Stimulated activated CD4-positive, alpha-beta T cell treated with anti-CD3 and anti-CD28 coated beads, Interleukin-1b, Interleukin-23, amount 100 ng/mL, for 1 hour (primary cell): ENCODE results near the gene MAST4.
A peak's percentile ranks its signal among the peaks of the same experiment; 100 is the strongest.
"Not testable (repeated sequence)": the region's sequence is repeated elsewhere in the genome, so short reads cannot be mapped to it uniquely, and the experiment has no call there.

Experiments
- DNase-seq, 2 donors: peaks; one replicate each; pipeline ENCODE4 v3.0.0-alpha.2; 2020; ENCODE audit warnings: low read depth in 2 of 2

The MAST4 gene

GRCh38 chr5:67160272-67160671 is 564.1 kb downstream of the MAST4 start:
- DNase-seq = no peak

GRCh38 chr5:67160985-67161384 is 564.8 kb downstream of the MAST4 start:
- peak in 1 of 2 donors; percentile 31 for DNase-seq

- no peak for DNase-seq
Measured at GRCh38 chr5:67161767-67162166, 565.6 kb downstream of the MAST4 start.

GRCh38 chr5:67163231-67163756 is 567.1 kb downstream of the MAST4 start:
- DNase-seq = no peak

- no peak for DNase-seq
Measured at GRCh38 chr5:67163863-67164595, 567.8 kb downstream of the MAST4 start.

- no peak for DNase-seq
Measured at GRCh38 chr5:67164856-67165525, 568.8 kb downstream of the MAST4 start.

- peak; percentile 59 to 63 for DNase-seq
Measured at GRCh38 chr5:67165526-67166459, 569.6 kb downstream of the MAST4 start.

GRCh38 chr5:67166460-67167285 is 570.5 kb downstream of the MAST4 start:
- DNase-seq = peak; percentile 28 to 45

- no peak for DNase-seq
Measured at GRCh38 chr5:67168069-67168468, 571.9 kb downstream of the MAST4 start.

GRCh38 chr5:67170767-67171166 is 574.6 kb downstream of the MAST4 start:
- no peak for DNase-seq

- not testable (repeated sequence) for DNase-seq
Measured at GRCh38 chr5:67173351-67173750, 577.2 kb downstream of the MAST4 start.

- DNase-seq = no peak
Measured at GRCh38 chr5:67173959-67174358, 577.8 kb downstream of the MAST4 start.

GRCh38 chr5:67176936-67177335 is 580.7 kb downstream of the MAST4 start:
- no peak for DNase-seq

- no peak for DNase-seq
Measured at GRCh38 chr5:67178085-67178484, 581.9 kb downstream of the MAST4 start.

- DNase-seq = no peak
Measured at GRCh38 chr5:67178966-67179365, 582.8 kb downstream of the MAST4 start.

- no peak for DNase-seq
Measured at GRCh38 chr5:67179697-67180361, 583.6 kb downstream of the MAST4 start.

GRCh38 chr5:67181648-67182221 is 585.5 kb downstream of the MAST4 start:
- no peak for DNase-seq

- no peak for DNase-seq
Measured at GRCh38 chr5:67182301-67182790, 586.2 kb downstream of the MAST4 start.

- DNase-seq = no peak
Measured at GRCh38 chr5:67183859-67184258, 587.7 kb downstream of the MAST4 start.
